HG03442 (cell line): ENCODE data around the gene NLGN4X.

Experiments
- ATAC-seq: cut with Tn5 transposase; IDR thresholded peaks from one replicate; pipeline ENCODE4 v1.9.1; 2021; ENCODE audit warnings: mild to moderate bottlenecking, moderate library complexity; ENCODE audit not compliant: unreplicated experiment

Gene NLGN4X

GRCh38 chrX:6228720-6229119, at the start of gene NLGN4X:
Gene NLGN4X (minus strand): TSS chrX:6228867. CDS start chrX:6151466, 77,401 bp downstream.
- no peak for ATAC-seq

GRCh38 chrX:6266041-6266440, 37.4 kb upstream of the NLGN4X start:
- ATAC-seq, result no peak

- no peak for ATAC-seq
These were observed 34.3 kb upstream of the NLGN4X start for GRCh38 chrX:6262959-6263358.

GRCh38 chrX:6257025-6257424, 28.4 kb upstream of the NLGN4X start:
- no peak for ATAC-seq

- ATAC-seq, result no peak
These were observed 16.0 kb upstream of the NLGN4X start for GRCh38 chrX:6244666-6245065.

GRCh38 chrX:6238576-6238975, 9.9 kb upstream of the NLGN4X start:
- ATAC-seq, result no peak

GRCh38 chrX:6227935-6228334, 732 bp downstream of the NLGN4X start:
- ATAC-seq, result no peak

GRCh38 chrX:6227453-6227835, 1.2 kb downstream of the NLGN4X start:
- no peak for ATAC-seq

GRCh38 chrX:6226596-6227452, 1.8 kb downstream of the NLGN4X start:
- ATAC-seq, result no peak

- no peak for ATAC-seq
These were observed 2.6 kb downstream of the NLGN4X start for GRCh38 chrX:6225911-6226595.

- no peak for ATAC-seq
These were observed 3.3 kb downstream of the NLGN4X start for GRCh38 chrX:6225288-6225910.

- no peak for ATAC-seq
These were observed 5.2 kb downstream of the NLGN4X start for GRCh38 chrX:6223516-6223915.

- no peak for ATAC-seq
These were observed 18.4 kb downstream of the NLGN4X start for GRCh38 chrX:6210230-6210629.

GRCh38 chrX:6203462-6204215, 25.0 kb downstream of the NLGN4X start:
- ATAC-seq, result no peak

- ATAC-seq, result no peak
These were observed 29.2 kb downstream of the NLGN4X start for GRCh38 chrX:6199486-6199885.

GRCh38 chrX:6187256-6187655, 41.4 kb downstream of the NLGN4X start:
- no peak for ATAC-seq

GRCh38 chrX:6184900-6185515, 43.7 kb downstream of the NLGN4X start:
- peak; percentile 76 for ATAC-seq

GRCh38 chrX:6175914-6176313, 52.8 kb downstream of the NLGN4X start:
- ATAC-seq, result no peak

GRCh38 chrX:6170424-6170823, 58.2 kb downstream of the NLGN4X start:
- no peak for ATAC-seq

GRCh38 chrX:6169407-6169806, 59.3 kb downstream of the NLGN4X start:
- no peak for ATAC-seq

- ATAC-seq, result no peak
These were observed 64.9 kb downstream of the NLGN4X start for GRCh38 chrX:6163721-6164120.
